Natural killer cell treated with Interleukin-12 subunit alpha and Interleukin-12 subunit beta and Interleukin-15 and Interleukin-18, amount 100 ng/mL, for 72 hours (primary cell): ENCODE data around the gene UBAP2. TPM values are rescaled to one million over a fixed set of nuclear protein-coding genes. Genes with fewer than 3 reads are reported as not detected.

Source experiments
- ATAC-seq, 2 donors: fragments of 150-1000 bp; cut with Tn5 transposase in 1 of 2; sonication (Bioruptor Pico), chemical (Tn5 transposase) in 1 of 2; 2 replicates each; pipeline ENCODE4 v1.10.0; 2021
- DNase-seq: peaks from one replicate; pipeline ENCODE4 v3.0.0; 2022; ENCODE audit warnings: low spot score
- H3K27ac Mint-ChIP-seq, 2 donors: 1 replicate in 1 of 2; 2 replicates in 1 of 2; pipeline ENCODE4 v1.8.0; 2022; ENCODE audit warnings: mixed read lengths in 2 of 2, mild to moderate bottlenecking in 1 of 2, moderate library complexity in 1 of 2
- H3K27me3 Mint-ChIP-seq, 2 donors: 1 replicate in 1 of 2; 2 replicates in 1 of 2; pipeline ENCODE4 v1.8.0; 2022; ENCODE audit warnings: mixed read lengths in 2 of 2
- H3K36me3 Mint-ChIP-seq: one replicate; pipeline ENCODE4 v1.8.0; 2022; ENCODE audit warnings: mixed read lengths
- H3K4me1 Mint-ChIP-seq, 2 donors: 1 replicate in 1 of 2; 2 replicates in 1 of 2; pipeline ENCODE4 v1.8.0; 2022; ENCODE audit warnings: low read depth in 2 of 2, mixed read lengths in 2 of 2, mild to moderate bottlenecking in 1 of 2
- H3K4me3 Mint-ChIP-seq: one replicate; pipeline ENCODE4 v1.8.0; 2022; ENCODE audit warnings: mixed read lengths
- H3K9me3 Mint-ChIP-seq: 2 replicates; pipeline ENCODE4 v1.8.0; 2022; ENCODE audit warnings: mixed read lengths
- total RNA-seq, 2 donors: library from RNA; stranded (reverse); gene quantifications; one replicate each; pipeline ENCODE4 v1.2.3, GENCODE V29; 2022

The UBAP2 gene
- total RNA-seq, 2 donors from 2014 or later: 37.4 to 61.3 TPM

GRCh38 chr9:33880211-33881089, 168.2 kb downstream of the UBAP2 start:
- H3K4me3 Mint-ChIP-seq: no peak overlapping the region
- ATAC-seq: no peak

GRCh38 chr9:33878691-33879366, 169.9 kb downstream of the UBAP2 start:
- no peaks in the 10 kb centered on the region for H3K27me3 Mint-ChIP-seq
- peaks cover 27 to 30% of the 10 kb centered on the region in 2 donors for H3K4me1 Mint-ChIP-seq
- no peak for ATAC-seq
- peak overlapping the region in 1 of 2 donors; percentile 38 for H3K27ac Mint-ChIP-seq
- H3K4me3 Mint-ChIP-seq: no peak overlapping the region
- H3K36me3 Mint-ChIP-seq: no peaks in the 10 kb centered on the region
- DNase-seq: no peak
- no peaks in the 10 kb centered on the region for H3K9me3 Mint-ChIP-seq

More at GRCh38 chr9:33880211-33881089, 168.2 kb downstream of the UBAP2 start:
- H3K9me3 Mint-ChIP-seq: no peaks in the 10 kb centered on the region
- H3K27me3 Mint-ChIP-seq: no peaks in the 10 kb centered on the region
- peaks cover 39 to 44% of the 10 kb centered on the region in 2 donors for H3K4me1 Mint-ChIP-seq
- H3K27ac Mint-ChIP-seq: peak overlapping the region in 1 of 2 donors; percentile 73
- no peaks in the 10 kb centered on the region for H3K36me3 Mint-ChIP-seq
- DNase-seq: no peak

DNA sequence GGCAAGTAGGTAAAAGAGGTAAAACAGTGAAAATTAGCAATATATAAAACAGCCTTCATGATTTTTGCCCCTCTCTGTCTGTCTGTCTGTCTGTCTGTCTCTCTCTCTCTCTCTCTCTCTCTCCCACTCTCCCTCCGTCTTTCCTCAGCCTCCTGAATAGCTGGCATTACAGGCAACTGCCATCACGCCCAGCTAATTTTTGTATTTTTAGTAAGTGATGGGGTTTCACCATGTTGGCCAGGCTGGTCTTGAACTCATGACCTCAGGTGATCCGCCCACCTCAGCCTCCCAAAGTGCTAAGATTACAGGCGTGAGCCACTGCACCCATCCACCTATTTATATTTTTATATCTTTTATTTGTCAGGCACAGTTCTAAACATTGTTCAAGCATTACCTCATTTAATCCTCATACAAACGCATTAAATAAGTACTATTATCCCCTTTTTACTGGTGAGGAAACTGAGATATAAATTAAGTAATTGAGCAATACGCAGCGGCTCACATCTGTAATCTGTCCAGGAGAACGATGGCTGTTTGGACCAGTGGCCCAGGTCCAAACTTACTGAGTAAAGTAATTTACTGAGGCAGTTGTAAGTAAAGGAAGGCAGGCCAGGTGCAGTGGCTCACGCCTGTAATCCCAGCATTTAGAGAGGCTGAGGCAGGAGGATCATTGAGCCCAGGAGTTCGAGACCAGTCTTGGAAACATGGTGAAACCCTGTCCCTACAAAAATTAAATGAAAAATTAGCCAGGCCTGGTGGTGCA, 170.8 kb downstream of the UBAP2 start:
- peak overlapping the region in 1 of 2 donors; percentile 38 for H3K27ac Mint-ChIP-seq
- DNase-seq: no peak
- H3K4me1 Mint-ChIP-seq: peaks cover 27% of the 10 kb centered on the region in 2 donors
- no peaks in the 10 kb centered on the region for H3K9me3 Mint-ChIP-seq
- ATAC-seq: no peak
- H3K27me3 Mint-ChIP-seq: no peaks in the 10 kb centered on the region
- no peak overlapping the region for H3K4me3 Mint-ChIP-seq
- H3K36me3 Mint-ChIP-seq: no peaks in the 10 kb centered on the region

Other genes starting within 250 kb of the UBAP2 start
- 10 to 100 TPM; 37.5 to 40.0 TPM for gene UBE2R2, start 231.7 kb downstream of the UBAP2 start, total RNA-seq
- 10 to 100 TPM; 36.5 to 54.8 TPM for gene DCAF12, start 77.8 kb upstream of the UBAP2 start, total RNA-seq
- 10 to 100 TPM; 41.2 to 44.8 TPM for gene UBAP1, start 130.2 kb upstream of the UBAP2 start, total RNA-seq